HL-60 (cell line): ENCODE data around the gene LCA5L.

Source experiments
- POLR2AphosphoS5 ChIP-seq: IDR thresholded peaks from 2 replicates; pipeline ENCODE4 v1.6.1; 2012; ENCODE audit warnings: low read depth
- TF ChIP-seq, protein P1 (sequence below): IDR thresholded peaks from one replicate; pipeline ENCODE4 v1.5.1; 2011; ENCODE audit warnings: low read length, control low read depth, inconsistent platforms; ENCODE audit not compliant: insufficient read depth

DNA sequence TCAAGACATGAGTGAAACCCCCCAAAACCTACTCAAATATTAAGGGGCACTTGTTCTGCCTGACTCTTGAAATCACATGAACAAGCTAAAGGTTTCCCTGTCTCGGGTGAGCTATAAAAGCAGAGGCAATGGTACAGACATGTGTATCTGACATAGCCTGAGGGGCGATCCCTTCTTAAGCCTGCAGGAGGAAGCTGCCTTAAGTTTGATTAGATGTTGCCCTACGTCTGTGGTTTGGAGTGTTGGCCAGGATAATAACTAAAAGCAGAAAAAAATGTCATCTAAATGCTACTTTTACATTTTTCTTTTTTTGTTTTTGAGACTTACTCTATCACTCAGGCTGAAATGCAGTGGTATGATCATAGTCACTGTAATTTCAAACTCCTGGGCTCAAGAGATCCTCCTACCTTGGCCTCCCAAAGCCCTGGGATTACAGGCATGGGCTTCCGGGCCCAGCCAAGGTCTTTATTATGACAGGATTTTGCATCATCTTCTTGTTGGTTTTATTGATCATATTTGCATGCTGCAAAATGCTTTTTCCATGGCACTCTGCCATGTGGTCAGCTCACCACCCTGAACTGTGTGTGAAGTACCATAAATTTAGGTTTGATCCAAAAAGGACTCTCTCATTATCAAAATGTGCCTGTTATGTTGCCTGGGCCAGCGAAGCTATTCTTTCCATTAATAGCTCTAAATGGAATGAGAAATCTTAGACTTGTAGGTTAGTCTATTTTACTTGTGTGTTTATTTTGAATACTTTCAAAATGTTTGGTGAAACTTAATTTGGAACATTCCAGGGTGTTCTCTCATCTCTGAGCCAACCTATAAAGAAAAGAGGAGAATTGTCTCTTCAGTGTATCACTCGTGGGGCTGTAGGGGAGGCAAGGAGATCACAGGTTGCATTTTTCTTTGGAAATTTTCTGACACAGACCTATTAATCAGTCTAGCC, 81.7 kb downstream of the LCA5L start:
- TF ChIP-seq, protein P1, sequence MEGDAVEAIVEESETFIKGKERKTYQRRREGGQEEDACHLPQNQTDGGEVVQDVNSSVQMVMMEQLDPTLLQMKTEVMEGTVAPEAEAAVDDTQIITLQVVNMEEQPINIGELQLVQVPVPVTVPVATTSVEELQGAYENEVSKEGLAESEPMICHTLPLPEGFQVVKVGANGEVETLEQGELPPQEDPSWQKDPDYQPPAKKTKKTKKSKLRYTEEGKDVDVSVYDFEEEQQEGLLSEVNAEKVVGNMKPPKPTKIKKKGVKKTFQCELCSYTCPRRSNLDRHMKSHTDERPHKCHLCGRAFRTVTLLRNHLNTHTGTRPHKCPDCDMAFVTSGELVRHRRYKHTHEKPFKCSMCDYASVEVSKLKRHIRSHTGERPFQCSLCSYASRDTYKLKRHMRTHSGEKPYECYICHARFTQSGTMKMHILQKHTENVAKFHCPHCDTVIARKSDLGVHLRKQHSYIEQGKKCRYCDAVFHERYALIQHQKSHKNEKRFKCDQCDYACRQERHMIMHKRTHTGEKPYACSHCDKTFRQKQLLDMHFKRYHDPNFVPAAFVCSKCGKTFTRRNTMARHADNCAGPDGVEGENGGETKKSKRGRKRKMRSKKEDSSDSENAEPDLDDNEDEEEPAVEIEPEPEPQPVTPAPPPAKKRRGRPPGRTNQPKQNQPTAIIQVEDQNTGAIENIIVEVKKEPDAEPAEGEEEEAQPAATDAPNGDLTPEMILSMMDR: no peak
- TF ChIP-seq POLR2AphosphoS5: no peak
